ENCODE data around the gene RRAD.

GRCh38 chr16:66918355-66918754 lies 7.0 kb downstream of the RRAD start:
- TF ChIP-seq CTCF (IDR thresholded peaks at IDR 0.05) (no peak), POLR2A (IDR thresholded peaks at IDR 0.05) (no peak)
